ENCODE data around the gene SEMA5A.

DNA sequence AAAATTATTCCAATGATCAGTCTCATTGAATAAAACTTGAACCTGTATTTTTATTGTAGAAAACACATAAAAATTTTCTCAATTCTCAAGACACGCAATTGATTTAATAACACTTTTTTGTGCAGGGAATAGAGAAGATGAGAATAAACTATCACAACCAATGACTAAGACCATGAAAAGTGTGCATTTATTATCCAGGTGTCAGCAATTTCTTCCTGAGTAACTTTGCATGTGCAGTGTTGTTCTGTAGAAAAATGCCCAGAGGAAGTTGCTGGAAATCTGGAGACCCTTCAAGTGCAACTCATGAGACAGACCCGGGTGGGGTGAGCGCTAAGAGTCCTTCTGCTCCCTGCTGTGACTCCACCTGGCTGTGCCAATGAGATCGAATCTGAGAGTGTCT, 405.7 kb downstream of the SEMA5A start:
- TF ChIP-seq, protein P1, sequence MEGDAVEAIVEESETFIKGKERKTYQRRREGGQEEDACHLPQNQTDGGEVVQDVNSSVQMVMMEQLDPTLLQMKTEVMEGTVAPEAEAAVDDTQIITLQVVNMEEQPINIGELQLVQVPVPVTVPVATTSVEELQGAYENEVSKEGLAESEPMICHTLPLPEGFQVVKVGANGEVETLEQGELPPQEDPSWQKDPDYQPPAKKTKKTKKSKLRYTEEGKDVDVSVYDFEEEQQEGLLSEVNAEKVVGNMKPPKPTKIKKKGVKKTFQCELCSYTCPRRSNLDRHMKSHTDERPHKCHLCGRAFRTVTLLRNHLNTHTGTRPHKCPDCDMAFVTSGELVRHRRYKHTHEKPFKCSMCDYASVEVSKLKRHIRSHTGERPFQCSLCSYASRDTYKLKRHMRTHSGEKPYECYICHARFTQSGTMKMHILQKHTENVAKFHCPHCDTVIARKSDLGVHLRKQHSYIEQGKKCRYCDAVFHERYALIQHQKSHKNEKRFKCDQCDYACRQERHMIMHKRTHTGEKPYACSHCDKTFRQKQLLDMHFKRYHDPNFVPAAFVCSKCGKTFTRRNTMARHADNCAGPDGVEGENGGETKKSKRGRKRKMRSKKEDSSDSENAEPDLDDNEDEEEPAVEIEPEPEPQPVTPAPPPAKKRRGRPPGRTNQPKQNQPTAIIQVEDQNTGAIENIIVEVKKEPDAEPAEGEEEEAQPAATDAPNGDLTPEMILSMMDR (IDR thresholded peaks at IDR 0.05): no peak
- TF ChIP-seq YY1 (IDR thresholded peaks at IDR 0.05; ENCODE audit: low read depth) (no peak), REST (IDR thresholded peaks at IDR 0.05; ENCODE audit: low read depth, low read length) (no peak), RFX5 (IDR thresholded peaks at IDR 0.05; ENCODE audit: low read length) (no peak), POLR2AphosphoS5 (IDR thresholded peaks at IDR 0.05; ENCODE audit: low read depth, low read length) (no peak), IRF3 (IDR thresholded peaks at IDR 0.05; ENCODE audit: low read depth, low read length) (no peak), MXI1 (IDR thresholded peaks at IDR 0.05; ENCODE audit: low read depth, low read length) (no peak)
